Measurements from ENCODE around the gene CD24.

The CD24 gene

DNA sequence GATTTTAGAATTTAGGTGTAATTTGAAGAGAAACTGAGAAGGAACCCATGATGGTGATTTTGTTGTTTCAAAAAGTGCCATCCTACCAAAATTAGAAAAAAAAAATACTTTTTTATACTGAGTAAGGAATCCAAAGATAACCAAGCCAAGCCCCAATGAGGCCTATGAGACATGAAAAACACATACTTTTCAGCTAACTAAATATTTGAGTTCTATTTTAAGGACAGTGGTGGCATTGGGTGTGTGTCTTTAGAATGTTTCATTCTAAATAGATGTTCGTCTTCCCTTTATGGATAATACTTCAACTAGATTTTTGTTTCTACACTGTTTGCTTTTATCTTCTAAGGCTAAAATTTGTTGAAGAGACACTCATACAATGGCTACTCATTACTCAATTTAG lies 9.6 kb downstream of the CD24 start:
- no peak for DNase-seq (ENCODE audit: low read depth, low spot score)
- no peak overlapping the region for H3K4me3 ChIP-seq (ENCODE audit: low read depth, low read length)
- in situ Hi-C loops (cut with HindIII; ENCODE audit: low sequenced_read_pairs) = no loop called here
- no peak for TF ChIP-seq CTCF (IDR thresholded peaks at IDR 0.05; ENCODE audit: low read depth, low read length)

DNA sequence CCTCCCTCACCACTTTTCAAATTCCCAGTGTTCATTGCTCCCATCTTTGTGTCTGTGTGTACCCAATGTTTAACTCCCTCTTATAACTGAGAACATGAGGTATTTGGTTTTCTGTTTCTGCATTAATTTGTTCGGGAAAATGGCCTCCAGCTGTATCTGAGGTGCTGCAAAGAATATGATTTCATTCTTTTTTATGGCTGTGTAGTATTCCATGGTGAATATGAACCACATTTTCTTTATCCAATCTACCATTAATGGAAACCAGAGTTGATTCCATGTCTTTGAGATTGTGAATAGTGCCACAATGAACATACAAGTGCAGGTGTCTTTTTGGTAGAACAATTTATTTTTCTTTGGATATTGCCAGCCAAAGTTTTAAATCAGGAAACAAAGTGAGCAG lies 10.4 kb downstream of the CD24 start:
- DNase-seq (ENCODE audit: low read depth, low spot score) = no peak
- no peak overlapping the region for H3K4me3 ChIP-seq (ENCODE audit: low read depth, low read length)
- in situ Hi-C loops (cut with HindIII; ENCODE audit: low sequenced_read_pairs) = no loop called here
- no peak for TF ChIP-seq CTCF (IDR thresholded peaks at IDR 0.05; ENCODE audit: low read depth, low read length)

GRCh38 chr6:106963544-106963943 lies 11.0 kb downstream of the CD24 start:
- no peak for TF ChIP-seq CTCF (IDR thresholded peaks at IDR 0.05; ENCODE audit: low read depth, low read length)
- H3K4me3 ChIP-seq (ENCODE audit: low read depth, low read length) = no peak overlapping the region
- DNase-seq (ENCODE audit: low read depth, low spot score) = no peak
- in situ Hi-C loops (cut with HindIII; ENCODE audit: low sequenced_read_pairs) = no loop called here

DNA sequence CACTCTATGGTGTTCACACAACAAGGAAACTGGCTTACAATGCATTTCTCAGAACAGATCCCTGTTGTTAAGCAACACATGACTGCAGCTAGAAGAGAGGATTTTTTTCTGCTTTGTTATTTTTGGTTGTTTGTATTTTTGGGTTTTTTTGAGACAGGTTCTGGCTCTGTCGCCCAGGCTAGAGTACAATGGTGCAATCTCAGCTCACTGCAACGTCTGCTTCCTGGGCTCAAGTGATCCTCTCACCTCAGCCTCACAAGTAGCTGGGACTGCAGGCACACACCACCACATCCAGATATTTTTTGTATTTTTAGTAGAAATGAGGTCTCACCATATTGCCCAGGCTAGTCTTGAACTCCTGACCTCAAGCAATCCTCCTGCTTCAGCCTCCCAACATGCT lies 12.7 kb downstream of the CD24 start:
- H3K4me3 ChIP-seq (ENCODE audit: low read depth, low read length) = no peak overlapping the region
- no peak for DNase-seq (ENCODE audit: low read depth, low spot score)
- TF ChIP-seq CTCF (IDR thresholded peaks at IDR 0.05; ENCODE audit: low read depth, low read length) = no peak
- in situ Hi-C loops (cut with HindIII; ENCODE audit: low sequenced_read_pairs) = no loop called here

GRCh38 chr6:106961136-106961535 lies 13.4 kb downstream of the CD24 start:
- in situ Hi-C loops (cut with HindIII; ENCODE audit: low sequenced_read_pairs) = no loop called here

GRCh38 chr6:106959985-106960384 lies 14.5 kb downstream of the CD24 start:
- in situ Hi-C loops (cut with HindIII; ENCODE audit: low sequenced_read_pairs) = no loop called here
- no peak for TF ChIP-seq CTCF (IDR thresholded peaks at IDR 0.05; ENCODE audit: low read depth, low read length)
- no peak overlapping the region for H3K4me3 ChIP-seq (ENCODE audit: low read depth, low read length)
- no peak for DNase-seq (ENCODE audit: low read depth, low spot score)

More at GRCh38 chr6:106961136-106961535, 13.4 kb downstream of the CD24 start:
- TF ChIP-seq CTCF (IDR thresholded peaks at IDR 0.05; ENCODE audit: low read depth, low read length) = no peak
- H3K4me3 ChIP-seq (ENCODE audit: low read depth, low read length) = no peak overlapping the region
- no peak for DNase-seq (ENCODE audit: low read depth, low spot score)

DNA sequence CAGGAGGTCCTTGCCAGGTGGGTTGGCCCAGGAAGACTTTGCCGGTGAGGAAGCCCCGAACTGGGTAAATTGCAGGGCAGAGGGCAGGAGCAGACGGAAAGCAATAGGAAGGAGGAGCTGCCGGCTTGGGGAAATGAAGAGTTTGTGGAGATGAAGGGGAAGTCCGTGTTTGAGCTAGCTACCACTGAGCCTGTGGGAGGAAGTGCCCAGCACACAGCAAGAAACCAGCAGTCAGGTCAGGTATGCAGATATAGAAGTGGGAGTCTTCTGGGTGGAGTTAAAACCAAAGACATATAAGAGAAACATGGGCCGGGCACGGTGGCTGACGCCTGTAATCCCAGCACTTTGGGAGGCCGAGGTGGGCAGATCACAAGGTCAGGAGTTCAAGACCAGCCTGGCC lies 34.7 kb downstream of the CD24 start:
- in situ Hi-C loops (cut with HindIII; ENCODE audit: low sequenced_read_pairs) = no loop called here
- DNase-seq (ENCODE audit: low read depth, low spot score) = no peak
- no peak for TF ChIP-seq CTCF (IDR thresholded peaks at IDR 0.05; ENCODE audit: low read depth, low read length)
- H3K4me3 ChIP-seq (ENCODE audit: low read depth, low read length) = no peak overlapping the region

Data from astrocyte of the spinal cord (primary cell).